Measurements from ENCODE around the gene IFNL4.

DNA sequence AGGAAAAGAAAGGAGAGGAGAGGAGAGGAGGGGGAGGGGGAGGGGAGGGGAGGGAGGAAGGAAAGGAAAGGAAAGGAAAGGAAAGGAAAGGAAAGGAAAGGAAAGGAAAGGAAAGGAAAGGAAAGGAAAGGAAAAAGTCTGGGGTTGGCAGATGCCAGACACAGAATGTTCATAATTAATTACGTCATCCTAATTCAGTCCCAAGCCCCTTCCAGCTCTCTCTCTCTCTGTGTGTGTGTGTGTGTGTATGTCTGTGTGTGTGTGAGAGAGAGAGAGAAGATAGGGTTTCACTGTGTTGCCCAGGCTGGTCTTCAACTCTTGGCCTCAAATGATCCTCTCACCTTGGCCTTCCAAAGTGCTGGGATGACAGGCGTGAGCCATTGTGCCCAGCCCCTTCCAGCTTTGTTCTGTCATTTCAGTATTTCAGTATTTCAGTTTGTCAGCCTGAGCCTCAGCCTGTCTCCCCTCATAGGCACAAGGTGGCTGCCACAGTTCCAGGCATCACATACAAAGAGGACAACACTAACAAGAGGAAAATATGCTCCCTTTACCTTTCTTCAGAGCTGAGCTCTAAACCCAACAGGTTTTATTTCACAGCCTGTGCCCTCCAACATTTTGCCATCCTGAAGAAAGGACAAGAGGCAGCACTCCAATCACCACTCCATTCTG lies 18.4 kb downstream of the IFNL4 start:
- TF ChIP-seq RAD21 (CRISPR knock-in tag; conservative IDR thresholded peaks at IDR 0.05 in 1 of 2, IDR thresholded peaks at IDR 0.05 in 1 of 2) (no peak), BRCA1 (IDR thresholded peaks at IDR 0.05) (no peak), BRCA1 (CRISPR knock-in tag; IDR thresholded peaks at IDR 0.05) (no peak), HDGF (IDR thresholded peaks at IDR 0.05) (no peak), POLR2AphosphoS5 (IDR thresholded peaks at IDR 0.05; ENCODE audit: control insufficient read depth, insufficient read depth, low read depth, low read length) (no peak)
- TF ChIP-seq, protein P1, sequence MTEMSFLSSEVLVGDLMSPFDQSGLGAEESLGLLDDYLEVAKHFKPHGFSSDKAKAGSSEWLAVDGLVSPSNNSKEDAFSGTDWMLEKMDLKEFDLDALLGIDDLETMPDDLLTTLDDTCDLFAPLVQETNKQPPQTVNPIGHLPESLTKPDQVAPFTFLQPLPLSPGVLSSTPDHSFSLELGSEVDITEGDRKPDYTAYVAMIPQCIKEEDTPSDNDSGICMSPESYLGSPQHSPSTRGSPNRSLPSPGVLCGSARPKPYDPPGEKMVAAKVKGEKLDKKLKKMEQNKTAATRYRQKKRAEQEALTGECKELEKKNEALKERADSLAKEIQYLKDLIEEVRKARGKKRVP (CRISPR knock-in tag; IDR thresholded peaks at IDR 0.05), result no peak

Data from K562 (cell line).